Loucy (cell line): ENCODE measurements around the gene DHRS12.

Source experiments
- EZH2phosphoT487 ChIP-seq: fragments of 200-600 bp; IDR thresholded peaks from 2 replicates; pipeline ENCODE4 v1.6.1; 2018; ENCODE audit warnings: antibody characterized with exemption, mild to moderate bottlenecking, moderate library complexity, borderline replicate concordance
- TF ChIP-seq, protein P1 (sequence below): fragments of 200-600 bp; sonication (generic); conservative IDR thresholded peaks from 2 replicates; pipeline ENCODE4 v1.5.1; 2014; ENCODE audit warnings: mild to moderate bottlenecking, antibody characterized with exemption, low read length

DNA sequence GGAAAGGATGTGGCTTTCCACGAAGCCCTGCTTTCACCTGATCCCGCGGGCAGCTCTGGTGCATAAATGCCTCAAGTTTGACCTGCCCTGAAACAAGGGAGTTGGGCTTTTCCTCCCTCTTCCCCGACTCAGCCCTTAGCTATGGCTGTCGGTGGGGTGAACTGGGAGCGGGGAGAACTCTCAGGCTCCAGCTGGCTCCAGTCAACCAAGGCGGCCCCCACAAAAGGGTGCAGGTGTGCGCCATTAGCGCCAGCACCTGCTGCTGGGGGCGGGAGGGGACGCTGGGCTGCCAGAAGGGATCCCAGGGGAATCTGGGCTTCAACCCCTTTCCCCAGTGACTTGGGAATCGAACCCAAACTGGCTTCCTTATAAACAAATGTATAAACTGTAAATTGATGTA is 7.1 kb upstream of the DHRS12 start:
- TF ChIP-seq, protein P1, sequence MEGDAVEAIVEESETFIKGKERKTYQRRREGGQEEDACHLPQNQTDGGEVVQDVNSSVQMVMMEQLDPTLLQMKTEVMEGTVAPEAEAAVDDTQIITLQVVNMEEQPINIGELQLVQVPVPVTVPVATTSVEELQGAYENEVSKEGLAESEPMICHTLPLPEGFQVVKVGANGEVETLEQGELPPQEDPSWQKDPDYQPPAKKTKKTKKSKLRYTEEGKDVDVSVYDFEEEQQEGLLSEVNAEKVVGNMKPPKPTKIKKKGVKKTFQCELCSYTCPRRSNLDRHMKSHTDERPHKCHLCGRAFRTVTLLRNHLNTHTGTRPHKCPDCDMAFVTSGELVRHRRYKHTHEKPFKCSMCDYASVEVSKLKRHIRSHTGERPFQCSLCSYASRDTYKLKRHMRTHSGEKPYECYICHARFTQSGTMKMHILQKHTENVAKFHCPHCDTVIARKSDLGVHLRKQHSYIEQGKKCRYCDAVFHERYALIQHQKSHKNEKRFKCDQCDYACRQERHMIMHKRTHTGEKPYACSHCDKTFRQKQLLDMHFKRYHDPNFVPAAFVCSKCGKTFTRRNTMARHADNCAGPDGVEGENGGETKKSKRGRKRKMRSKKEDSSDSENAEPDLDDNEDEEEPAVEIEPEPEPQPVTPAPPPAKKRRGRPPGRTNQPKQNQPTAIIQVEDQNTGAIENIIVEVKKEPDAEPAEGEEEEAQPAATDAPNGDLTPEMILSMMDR, result no peak
- TF ChIP-seq EZH2phosphoT487, result no peak
